Fibroblast of the aortic adventitia (primary cell): Measurements from ENCODE around the gene LRMDA. TPM values are rescaled to one million over a fixed set of nuclear protein-coding genes. Genes with fewer than 3 reads are reported as not detected.

Source experiments
- DNase-seq: peaks from one replicate; pipeline ENCODE4 v3.0.0-alpha.2; 2010; ENCODE audit warnings: low read depth
- H3K4me3 ChIP-seq: 2 replicates; pipeline ENCODE4 v1.5.1; 2011; ENCODE audit warnings: low read depth, mild to moderate bottlenecking, control low read depth, low read length, moderate library complexity
- total RNA-seq: library from RNA; depleted of rRNA; stranded (reverse); fragments of >200 nt; gene quantifications from 2 replicates; pipeline ENCODE4 v1.2.3, GENCODE V29; 2012; ENCODE audit warnings: low replicate concordance
- TF ChIP-seq, protein P1 (sequence below): IDR thresholded peaks from 2 replicates; pipeline ENCODE4 v1.5.1; 2011; ENCODE audit warnings: mild to moderate bottlenecking, low read length, control low read depth, inconsistent platforms; ENCODE audit not compliant: insufficient read depth

Gene LRMDA
- total RNA-seq, 1 donor: 6.3 TPM

DNA sequence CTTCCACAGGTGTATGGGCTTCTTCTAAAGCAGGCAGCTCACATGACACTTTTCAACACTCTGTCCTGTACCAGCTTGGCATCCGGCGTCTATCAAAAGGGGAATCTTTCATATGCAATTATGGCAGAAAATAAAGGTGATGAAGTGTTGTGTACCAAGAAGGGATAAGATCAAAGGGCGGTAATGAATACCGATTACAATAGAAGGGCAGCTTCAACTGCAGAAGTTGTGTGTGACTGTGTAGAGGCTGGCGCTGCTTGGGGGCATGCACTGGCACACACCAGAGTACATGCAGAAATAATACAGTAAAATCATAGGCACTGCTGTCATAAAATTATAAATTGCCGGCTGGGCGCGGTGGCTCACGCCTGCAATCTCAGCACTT lies 744.7 kb downstream of the LRMDA start:
- no peak overlapping the region for H3K4me3 ChIP-seq
- TF ChIP-seq, protein P1, sequence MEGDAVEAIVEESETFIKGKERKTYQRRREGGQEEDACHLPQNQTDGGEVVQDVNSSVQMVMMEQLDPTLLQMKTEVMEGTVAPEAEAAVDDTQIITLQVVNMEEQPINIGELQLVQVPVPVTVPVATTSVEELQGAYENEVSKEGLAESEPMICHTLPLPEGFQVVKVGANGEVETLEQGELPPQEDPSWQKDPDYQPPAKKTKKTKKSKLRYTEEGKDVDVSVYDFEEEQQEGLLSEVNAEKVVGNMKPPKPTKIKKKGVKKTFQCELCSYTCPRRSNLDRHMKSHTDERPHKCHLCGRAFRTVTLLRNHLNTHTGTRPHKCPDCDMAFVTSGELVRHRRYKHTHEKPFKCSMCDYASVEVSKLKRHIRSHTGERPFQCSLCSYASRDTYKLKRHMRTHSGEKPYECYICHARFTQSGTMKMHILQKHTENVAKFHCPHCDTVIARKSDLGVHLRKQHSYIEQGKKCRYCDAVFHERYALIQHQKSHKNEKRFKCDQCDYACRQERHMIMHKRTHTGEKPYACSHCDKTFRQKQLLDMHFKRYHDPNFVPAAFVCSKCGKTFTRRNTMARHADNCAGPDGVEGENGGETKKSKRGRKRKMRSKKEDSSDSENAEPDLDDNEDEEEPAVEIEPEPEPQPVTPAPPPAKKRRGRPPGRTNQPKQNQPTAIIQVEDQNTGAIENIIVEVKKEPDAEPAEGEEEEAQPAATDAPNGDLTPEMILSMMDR: no peak
- DNase-seq: no peak

DNA sequence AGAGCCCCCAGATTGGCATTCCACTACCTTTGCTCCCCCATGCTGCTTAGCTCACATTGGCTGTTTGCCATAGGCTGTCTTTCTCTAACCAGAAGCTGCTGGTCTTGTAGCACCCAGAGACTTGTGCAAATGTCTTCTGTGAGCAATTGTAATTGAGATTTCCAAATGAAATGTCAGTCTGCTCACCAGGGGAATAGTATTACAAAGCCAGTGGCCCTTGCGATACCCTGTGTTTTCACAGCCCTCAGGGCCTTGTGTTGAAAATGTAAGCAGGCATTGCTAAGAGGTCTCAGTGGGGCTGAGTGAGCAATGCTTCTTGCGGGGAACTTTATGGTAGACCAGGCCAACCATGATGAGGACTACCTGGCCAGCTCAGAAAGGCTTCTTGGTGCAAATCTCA lies 746.5 kb downstream of the LRMDA start:
- TF ChIP-seq, protein P1: no peak
- DNase-seq: no peak
- H3K4me3 ChIP-seq: no peak overlapping the region

DNA sequence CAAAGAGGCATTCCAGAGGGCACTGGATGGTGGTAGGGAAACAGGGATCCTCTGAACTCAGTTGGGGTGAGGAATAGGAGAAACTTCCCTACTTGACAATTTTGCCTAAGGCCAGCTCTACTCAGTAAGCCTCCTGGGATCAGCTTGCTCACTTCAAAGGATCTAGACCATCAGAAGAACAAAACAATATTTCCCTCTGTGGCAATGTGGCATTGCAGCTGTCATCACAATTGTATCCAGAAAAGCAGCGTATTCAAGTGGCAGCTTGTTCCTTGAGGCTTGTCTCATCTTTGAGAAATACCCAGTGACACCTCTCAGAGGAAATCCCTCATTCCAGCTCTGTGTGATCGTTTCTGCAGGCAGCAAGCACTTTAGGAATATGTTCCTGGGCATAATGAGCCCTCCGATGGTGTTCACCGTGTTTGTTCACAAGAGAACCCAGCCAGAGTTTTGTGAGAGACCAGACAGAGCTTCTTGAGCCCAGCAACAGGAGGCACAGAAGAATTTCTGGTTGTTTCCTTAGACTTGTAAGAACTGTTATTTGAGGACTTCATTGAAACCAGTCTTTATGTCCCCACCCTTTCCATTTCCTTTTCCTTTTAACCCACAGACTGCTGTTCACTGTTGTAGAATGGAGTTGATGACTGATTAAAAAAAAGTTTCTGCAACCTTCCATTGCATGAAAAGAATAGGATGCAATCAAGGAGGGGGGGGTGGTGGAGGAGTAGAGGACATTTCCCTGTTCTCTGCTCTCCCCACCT lies 747.3 kb downstream of the LRMDA start:
- TF ChIP-seq, protein P1: no peak
- no peak for DNase-seq
- no peak overlapping the region for H3K4me3 ChIP-seq

DNA sequence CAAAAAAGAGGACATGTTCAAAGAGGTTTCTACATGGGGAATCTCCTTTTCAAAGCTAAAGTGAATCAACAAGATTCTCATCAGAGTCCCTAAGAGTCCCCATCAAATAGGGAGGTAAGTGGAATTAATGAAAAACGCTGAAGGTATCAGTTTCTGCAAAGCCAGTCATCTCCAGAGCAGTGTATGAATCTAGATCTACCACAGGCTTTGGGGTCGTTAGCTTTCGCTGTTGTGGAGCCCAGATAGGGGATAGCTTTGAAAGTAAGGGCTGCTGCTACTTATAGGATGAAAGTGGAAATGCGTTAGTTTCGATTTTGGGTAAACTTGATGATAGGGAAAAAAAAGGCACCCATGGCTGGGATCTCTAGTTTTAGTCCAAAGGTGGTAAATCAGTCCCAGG lies 748.4 kb downstream of the LRMDA start:
- TF ChIP-seq, protein P1: no peak
- DNase-seq: no peak
- H3K4me3 ChIP-seq: no peak overlapping the region

DNA sequence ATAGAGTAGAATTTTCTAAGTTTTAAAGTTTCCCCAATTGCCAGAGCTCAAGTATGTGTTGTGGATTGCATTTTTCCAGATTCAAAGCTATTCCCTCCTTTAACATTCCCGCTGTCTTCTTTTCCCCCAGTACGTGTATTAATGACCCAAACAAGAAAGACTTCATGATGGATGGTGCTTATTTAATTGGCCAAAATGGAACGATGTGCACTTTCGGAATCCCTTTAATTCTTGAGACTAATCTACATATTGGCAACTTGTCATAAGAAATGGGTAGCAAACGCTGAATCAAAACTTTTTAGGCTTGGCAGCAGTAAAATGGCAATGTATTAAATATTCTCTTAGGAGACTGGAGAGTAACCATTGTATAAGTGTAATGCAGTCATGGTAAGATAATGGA lies 753.2 kb downstream of the LRMDA start:
- no peak overlapping the region for H3K4me3 ChIP-seq
- TF ChIP-seq, protein P1: no peak

DNA sequence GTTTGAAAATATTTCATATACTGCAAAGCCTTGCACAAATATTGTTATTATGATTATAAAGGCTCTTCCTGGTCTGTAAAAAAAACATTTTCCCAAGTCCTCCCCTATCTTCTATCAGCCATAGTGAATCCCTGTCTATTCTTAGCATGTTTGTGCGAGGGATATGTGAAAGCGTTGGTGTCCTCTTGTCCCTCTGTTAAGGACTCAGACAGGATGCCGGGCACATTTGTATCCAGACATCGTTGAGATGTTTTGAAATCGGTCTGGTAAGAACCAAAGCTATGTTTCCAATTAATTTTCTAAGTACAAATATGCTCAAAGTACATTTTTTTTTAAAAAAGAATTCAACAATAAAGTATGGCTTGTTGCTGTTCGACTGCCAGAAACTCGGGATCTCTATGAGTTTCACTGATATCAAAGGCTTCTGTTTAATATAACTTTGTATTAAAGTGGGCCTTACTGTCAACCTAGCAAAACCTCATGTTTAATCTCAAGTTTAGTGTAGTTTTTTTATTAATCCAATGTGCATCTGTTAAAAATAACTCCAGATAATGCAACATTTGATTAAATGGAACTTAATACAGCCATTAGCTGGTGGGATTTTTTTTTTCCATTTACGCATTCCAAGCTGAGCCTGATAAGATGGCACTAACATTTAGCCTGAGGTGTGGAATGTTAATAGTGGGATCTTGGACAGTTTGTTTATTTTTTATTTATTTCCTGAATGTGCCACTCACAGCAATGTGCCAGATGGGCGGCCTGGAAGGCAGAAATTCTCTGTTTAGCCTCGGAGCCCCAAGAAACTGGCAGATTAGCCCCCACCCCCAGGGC lies 754.3 kb downstream of the LRMDA start:
- DNase-seq: no peak

More for the DNA sequence above, 753.2 kb downstream of the LRMDA start:
- DNase-seq: no peak

More for the DNA sequence above, 754.3 kb downstream of the LRMDA start:
- TF ChIP-seq, protein P1: no peak
- H3K4me3 ChIP-seq: no peak overlapping the region
